Mammary epithelial cell (primary cell): ENCODE results near the gene KYAT1.

Experiments
- EZH2 ChIP-seq: IDR thresholded peaks from 2 replicates; pipeline ENCODE4 v1.6.1; 2012; ENCODE audit warnings: low read length, inconsistent platforms, borderline replicate concordance
- TF ChIP-seq, protein P1 (sequence below), 2 donors: IDR thresholded peaks in 1 of 2; conservative IDR thresholded peaks in 1 of 2; 2 replicates each; pipeline ENCODE4 v1.5.1; 2011 to 2012; ENCODE audit warnings: inconsistent platforms in 2 of 2, low read length in 2 of 2, mild to moderate bottlenecking in 2 of 2, control low read depth in 1 of 2, low read depth in 1 of 2; ENCODE audit not compliant: insufficient read depth in 1 of 2; ENCODE audit errors: extremely low read depth in 1 of 2

DNA sequence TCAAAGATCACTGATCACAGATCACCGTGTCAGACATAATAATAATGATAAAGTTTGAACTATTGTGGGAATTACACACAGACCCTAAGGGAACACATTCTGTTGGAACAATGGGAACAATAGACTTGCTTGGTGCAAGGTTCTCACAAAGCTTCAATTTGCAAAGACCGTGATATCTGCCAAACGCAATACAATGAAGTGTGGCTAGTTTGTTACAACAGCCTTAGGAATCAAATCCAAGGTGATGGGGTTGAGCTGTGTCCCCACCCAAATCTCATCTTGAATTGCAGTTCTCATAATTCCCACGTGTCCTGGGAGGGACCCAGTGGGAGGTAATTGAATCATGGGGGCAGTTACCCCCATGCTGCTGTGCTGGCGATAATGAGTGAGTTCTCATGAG, 20.8 kb downstream of the KYAT1 start:
- TF ChIP-seq, protein P1, sequence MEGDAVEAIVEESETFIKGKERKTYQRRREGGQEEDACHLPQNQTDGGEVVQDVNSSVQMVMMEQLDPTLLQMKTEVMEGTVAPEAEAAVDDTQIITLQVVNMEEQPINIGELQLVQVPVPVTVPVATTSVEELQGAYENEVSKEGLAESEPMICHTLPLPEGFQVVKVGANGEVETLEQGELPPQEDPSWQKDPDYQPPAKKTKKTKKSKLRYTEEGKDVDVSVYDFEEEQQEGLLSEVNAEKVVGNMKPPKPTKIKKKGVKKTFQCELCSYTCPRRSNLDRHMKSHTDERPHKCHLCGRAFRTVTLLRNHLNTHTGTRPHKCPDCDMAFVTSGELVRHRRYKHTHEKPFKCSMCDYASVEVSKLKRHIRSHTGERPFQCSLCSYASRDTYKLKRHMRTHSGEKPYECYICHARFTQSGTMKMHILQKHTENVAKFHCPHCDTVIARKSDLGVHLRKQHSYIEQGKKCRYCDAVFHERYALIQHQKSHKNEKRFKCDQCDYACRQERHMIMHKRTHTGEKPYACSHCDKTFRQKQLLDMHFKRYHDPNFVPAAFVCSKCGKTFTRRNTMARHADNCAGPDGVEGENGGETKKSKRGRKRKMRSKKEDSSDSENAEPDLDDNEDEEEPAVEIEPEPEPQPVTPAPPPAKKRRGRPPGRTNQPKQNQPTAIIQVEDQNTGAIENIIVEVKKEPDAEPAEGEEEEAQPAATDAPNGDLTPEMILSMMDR (conservative IDR thresholded peaks at IDR 0.05 in 1 of 2, IDR thresholded peaks at IDR 0.05 in 1 of 2; ENCODE audit: extremely low read depth in 1 of 2, insufficient read depth in 1 of 2, low read depth in 1 of 2, low read length in 2 of 2) = no peak
- no peak for TF ChIP-seq EZH2
